Pulmonary artery endothelial cell (primary cell): ENCODE data around the gene ARHGEF16. TPM values are rescaled to one million over a fixed set of nuclear protein-coding genes. Genes with fewer than 3 reads are reported as not detected.

Experiments
- DNase-seq: peaks from one replicate; pipeline ENCODE4 v3.0.0-alpha.2; 2011; ENCODE audit warnings: low read depth, low spot score
- total RNA-seq: library from RNA; depleted of rRNA; stranded (reverse); fragments of >200 nt; gene quantifications from 2 replicates; pipeline ENCODE4 v1.2.3, GENCODE V29; 2014

Gene ARHGEF16
- total RNA-seq, 1 donor from 2014 or later = 0.66 TPM

DNA sequence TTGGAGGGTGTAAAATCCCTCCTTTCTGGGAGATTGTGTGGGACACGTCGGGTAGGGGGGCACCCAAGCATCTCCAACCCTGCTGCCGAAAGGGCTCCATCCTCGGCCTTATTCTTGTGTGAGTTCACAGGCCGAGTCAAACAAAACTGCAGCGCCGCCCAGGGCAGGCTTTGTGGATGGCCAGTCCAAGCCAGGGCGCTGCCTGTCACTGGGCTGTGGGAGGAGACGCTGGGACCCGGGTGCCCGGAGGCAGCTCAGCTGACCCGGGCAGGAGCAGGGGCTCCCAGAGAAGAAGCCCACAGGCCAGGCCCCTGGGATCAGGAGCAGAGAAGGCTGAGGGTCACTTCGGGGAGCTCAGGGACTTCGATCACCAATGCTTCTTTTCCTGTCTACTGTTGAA lies 31.8 kb upstream of the ARHGEF16 start:
- no peak for DNase-seq

DNA sequence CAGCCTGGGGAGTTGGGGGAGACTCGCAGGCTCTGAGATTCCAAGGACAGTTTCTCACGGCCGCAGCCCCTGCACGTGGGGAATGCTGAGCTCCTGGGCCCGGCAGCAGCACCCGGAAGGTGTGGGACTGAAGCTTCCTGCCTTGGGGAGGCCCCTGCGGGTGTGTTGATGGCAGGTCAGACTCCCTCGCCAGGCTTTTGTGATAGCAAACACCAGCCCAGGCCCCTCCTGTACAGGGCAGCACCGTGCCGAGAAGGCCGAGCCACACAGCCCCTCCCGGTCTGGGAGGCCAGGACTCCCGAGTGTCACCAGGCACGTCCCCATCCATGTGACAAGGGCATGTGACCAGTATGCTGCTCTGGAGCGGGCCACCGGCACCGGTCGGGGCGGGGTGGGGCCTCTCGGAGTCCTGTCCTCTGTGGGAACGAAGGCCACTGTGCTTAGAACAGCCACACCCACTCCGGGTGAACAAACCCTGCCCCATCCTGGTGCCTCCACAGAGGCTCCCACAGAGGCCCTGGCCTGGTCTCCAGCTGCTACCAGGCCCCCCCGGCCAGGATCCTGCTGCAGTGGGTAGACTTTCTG lies 31.1 kb upstream of the ARHGEF16 start:
- DNase-seq = no peak

DNA sequence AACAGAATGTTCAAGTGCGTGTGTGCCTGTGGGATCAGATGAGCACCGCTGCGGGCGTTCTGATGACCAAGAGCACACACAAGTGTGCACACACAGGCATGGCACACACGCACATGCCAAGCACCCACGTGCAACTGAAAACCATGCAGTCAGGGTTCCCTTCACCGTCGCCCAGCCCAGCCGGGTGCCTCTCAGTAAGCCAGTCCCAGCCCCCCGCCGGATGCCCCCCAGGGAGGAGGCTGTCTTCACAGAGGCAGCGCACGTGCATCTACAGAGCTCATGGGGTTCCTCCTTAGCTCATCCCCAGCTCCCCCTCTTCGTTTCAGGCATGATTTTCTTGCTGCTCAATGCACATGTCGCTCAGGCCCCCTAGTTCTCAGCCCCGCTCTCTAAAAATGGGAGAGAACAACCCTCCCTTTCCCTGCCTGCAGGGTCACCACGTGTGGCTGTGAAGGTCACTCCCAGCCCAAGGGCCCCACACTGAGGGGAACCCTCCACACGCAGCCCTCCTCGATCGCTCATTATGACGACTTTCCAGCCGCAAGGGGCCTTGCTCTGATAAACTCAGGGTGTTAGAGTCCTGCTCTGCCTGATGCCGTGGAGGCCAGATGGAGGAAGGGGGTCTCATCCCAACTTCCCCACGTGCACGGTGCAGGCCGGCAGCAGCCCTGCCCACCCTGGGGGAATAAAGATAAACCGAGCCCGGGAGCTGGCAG lies 30.4 kb upstream of the ARHGEF16 start:
- no peak for DNase-seq

DNA sequence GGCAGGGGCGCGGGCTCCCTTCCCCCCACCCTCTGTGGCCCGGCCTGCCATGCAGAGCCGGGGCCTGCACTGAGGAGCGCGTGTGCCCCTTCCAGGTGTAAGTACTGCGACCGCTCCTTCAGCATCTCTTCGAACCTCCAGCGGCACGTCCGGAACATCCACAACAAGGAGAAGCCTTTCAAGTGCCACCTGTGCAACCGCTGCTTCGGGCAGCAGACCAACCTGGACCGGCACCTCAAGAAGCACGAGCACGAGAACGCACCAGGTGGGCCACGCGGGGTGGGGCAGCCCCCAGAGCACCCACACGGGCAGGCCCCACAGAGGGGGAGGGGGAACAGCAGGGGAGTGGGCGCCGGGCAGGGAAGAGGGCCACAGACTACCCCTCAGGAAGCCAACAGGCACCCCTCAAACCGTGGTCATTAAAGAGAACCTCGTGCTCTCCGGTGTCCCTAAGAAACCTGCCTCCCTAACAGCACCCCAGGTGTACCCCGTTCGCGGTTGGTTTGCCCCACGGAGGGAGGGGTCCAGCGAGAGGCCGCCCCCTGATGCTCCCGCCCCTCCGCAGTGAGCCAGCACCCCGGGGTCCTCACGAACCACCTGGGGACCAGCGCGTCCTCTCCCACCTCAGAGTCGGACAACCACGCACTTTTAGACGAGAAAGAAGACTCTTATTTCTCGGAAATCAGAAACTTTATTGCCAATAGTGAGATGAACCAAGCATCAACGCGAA lies 28.8 kb upstream of the ARHGEF16 start:
- no peak for DNase-seq

DNA sequence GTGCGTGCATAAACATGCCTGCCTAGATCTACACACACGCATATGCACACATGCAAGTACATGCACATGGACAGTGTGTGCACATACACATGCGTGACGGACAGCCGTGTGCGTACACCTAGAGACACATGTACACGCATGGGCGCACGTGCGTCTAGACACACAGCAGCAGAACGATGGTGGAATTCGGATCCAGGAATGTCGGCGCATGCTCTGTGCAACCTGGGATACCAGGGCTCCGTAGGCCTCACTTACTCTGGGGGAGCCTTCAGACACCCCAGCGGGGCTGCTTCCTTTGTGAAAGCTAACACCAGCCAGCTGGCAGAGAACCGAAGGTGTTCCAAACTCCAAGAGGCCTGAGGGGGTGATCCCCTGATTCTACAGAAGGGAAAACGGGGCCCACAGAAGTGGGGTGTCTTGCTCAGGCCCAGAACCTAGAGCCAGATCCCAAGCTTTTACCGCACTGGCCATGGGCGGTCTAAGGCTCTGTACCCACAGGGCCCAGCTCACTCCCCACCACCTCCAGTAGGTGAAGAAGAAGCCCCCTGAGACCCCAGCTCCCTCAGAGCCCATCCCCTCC lies 27.4 kb upstream of the ARHGEF16 start:
- DNase-seq = no peak

DNA sequence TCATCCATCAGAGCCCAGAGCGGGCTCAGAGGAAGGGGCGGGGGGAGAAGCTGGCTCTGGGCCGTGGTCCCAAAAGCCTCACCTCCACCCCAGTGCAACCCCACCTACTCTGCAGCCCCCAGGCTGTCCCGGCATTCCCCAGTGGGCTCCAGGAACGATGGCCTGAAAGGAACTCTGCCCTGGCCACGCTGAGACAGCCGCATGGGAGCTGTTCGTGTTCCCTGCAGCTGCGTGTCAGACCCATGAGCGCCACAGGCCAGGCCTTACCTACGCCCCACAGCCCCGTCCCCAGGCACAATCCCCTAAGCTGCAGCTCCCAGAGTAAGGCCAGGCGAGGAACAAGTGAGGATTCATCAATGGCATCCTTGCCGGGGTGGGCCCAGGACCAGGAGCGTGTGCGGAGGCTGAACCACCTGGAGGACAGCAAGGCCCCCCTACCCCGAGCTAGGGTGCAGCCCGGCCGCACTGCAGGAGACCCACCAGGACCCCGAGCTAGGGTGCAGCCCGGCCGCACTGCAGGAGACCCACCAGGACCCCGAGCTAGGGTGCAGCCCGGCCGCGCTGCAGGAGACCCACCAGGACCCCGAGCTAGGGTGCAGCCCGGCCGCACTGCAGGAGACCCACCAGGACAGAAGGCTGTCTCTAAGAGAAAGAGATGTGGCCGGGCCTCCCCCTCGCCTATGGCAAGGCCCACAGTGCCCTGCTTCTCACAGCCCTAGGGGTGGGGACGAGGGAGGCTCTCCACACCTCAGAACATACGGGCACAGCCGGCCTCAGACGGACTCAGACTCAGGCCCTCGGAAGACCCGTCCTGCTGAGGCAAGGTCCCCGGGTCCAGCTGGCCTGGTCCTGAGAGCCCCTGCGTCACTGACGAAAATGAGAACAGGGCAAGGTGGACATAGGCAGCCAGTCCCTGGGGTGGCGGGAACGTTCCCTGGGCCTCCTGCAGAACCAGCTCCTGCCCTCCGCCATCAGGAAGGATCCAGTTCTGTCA lies 26.5 kb upstream of the ARHGEF16 start:
- no peak for DNase-seq

DNA sequence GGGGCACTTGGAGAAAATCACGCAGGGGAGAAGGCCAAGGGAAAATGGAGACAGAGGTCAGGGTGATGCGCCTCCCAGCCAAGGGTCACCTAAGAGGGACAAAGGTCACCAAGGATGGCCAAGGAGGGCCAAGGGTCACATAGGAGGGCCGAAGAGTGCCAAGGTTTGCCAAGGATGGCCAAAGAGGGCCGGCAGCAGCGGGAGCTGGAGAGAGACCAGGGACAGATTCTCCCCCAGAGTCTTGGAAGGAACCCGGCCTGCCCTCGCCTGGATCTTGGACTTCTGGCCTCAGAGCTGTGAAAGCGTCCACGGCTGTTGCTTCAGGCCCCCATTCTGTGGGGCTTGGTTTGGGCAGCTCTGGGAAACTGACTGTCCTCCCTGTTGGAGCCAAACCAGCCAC lies 25.6 kb upstream of the ARHGEF16 start:
- no peak for DNase-seq

DNA sequence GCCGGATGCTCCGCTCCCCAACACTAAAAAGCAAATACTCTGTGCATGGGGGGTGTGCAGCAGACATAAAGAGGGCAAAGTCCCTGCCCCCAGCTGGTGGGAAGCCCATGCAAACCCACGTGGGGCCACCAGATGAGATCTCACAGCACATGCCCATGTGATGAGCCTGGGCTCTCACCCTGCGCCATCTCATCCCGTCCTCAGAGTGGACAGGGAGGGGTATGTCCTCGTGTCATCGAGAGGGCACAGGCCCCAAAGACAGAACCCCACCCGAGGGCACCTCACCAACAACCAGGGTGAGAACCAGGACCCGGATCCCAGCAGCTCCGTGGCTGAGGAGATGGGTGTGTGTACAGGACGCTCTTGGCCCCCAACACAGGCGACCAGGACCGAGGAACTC lies 25.1 kb upstream of the ARHGEF16 start:
- DNase-seq = no peak

DNA sequence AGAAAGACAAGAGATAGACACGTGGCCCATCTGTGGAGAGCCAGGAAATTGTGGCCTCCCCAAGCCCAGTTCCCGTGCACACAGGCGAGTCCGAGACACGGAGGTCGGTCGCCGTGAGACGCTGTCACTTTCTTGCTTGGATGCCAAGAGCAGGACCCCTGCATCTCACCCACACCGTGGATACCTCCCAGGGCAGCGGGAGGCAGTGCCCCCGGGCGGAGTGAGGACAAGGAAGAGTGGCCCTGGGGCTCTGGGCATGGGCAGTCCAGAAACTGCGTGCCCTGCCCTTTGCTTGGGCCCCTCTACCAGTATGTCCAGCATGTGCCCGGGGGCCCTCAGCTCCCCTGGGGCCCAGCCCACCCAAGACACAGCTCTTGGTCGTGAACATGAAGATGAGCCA lies 24.7 kb upstream of the ARHGEF16 start:
- no peak for DNase-seq

DNA sequence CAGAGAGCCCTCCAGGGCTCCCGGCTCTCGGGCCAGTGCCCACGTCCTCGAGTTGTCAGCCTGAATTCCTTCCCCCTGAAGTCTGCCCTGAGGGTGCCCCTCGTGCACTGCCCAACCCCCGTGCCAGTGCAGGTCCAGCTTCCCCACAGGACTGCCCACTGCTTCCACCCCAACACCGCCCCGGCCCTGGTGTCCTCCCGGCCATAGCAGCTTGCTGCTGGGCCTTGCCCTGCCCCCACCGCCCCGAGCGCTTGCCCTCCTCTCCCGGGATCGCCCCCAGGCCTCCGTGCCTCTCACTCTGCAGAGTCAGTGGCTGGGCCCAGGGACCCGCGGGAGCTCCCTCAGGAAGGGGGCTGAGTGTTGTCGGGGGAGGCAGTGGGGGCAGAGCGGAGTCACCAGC lies 24.1 kb upstream of the ARHGEF16 start:
- DNase-seq = no peak

DNA sequence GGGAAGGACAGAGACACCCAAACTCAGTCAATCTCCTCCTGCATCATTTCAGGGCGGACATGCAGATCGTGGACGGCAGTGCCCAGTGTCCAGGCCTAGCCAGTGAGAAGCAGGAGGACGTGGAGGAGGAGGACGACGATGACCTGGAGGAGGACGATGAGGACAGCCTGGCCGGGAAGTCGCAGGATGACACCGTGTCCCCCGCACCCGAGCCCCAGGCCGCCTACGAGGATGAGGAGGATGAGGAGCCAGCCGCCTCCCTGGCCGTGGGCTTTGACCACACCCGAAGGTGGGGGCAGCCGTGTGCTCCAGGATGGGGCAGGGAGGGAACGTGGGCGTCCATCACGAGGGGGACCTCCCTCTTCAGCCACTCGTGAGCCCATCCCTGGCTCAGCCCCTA lies 23.6 kb upstream of the ARHGEF16 start:
- no peak for DNase-seq

DNA sequence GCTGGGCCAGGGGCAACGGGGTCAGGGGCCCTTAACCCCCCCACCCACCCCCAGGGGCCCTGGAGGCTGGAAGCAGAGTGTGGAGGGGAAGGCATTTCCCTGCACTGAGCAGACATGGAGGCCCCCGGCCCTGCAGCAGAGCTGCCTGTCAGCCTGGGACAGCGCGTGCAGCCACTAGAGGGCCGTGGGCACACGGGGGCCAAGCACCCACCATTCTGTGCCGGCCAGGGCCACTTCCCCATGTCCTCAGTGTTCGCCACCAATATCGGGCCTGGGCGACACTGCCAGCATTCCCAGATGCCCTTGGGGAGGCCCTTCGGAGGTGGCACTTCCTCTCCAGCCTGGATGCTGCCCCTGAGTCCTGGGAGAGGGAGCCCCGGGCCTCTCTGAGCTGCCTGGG lies 23.2 kb upstream of the ARHGEF16 start:
- no peak for DNase-seq

DNA sequence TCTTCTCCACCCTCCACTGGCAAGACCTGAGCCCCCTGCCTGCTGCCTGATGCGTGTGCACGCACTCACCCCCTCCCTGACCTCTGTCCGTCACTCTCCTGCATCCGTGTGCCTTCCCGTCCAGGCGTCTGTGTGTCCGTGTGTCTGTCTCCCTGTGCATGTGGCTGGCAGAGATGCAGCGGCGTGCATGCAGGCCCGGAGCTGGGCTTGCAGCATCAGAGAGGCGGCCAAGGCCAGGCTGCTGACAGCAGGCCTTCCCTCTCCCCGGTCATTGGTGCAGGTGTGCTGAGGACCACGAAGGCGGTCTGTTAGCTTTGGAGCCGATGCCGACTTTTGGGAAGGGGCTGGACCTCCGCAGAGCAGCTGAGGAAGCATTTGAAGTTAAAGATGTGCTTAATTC lies 22.8 kb upstream of the ARHGEF16 start:
- no peak for DNase-seq

DNA sequence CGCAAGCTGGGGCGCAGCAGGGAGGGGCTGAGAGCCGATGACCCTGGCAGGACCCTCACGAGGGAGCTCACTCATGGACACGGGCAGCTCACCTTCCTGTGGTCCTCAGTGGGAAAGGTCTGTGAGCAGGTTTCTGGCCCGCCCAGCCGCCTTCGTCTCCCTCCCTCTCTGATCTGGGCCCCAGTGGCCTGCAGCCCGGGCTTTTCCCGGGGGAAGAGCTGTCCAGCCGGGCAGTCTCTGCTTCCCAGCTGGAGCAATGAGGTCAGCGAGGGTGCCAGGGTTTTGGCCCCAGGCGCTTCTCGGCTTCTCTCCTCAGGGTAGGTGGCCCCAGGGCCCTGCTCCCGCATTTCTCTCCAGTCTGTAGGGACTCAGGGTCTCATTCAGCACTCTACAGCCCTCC lies 22.2 kb upstream of the ARHGEF16 start:
- no peak for DNase-seq

DNA sequence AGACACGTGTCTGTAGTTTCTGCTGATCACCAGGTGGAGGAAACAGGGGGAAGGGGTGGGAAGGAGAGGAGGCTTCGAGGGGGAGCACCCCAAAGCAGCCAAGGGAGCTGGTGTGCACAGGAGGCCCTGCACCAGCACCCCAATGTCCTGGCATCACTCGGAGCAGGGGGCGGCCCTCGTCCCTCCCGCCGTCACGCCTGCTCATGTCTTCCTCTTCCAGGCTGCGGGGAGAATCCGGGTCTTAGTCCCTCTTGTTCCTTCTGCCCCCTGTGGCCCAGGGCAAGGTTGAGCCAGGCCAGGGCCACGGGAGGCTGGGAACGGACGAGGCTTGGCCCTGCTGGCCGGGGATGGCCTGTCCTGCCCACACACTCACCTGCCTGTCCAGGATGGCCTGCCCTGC lies 21.4 kb upstream of the ARHGEF16 start:
- DNase-seq = no peak

DNA sequence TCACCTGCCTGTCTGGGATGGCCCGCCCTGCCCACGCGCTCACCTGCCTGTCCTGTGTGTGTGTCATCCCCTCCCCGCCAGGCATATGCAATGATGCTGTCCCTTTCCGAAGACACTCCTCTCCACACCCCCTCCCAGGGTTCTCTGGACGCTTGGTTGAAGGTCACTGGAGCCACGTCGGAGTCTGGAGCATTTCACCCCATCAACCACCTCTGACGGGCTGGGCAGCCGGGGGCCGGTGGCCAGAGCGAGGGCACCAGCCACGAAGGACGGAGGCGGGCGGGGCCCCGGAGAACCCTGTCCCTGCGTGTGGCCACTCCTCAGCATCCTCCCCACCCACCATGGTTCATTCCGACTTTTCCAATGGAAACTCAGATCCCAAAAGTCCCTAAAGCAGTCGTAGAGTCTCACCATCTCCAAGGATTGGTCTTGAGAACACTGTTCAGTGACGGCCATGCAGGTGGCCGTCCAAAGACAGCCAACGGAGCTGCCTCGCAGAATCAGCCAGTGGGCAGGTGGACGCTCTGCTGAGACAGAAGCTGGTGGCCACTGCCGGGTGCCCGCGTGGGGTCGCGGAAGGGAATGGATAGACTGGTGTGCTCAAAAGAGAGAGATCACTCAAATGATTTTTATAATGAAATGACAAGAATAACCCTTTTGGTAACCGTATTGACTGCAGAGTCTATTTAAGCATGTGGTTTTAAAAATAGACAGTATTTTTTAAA lies 20.7 kb upstream of the ARHGEF16 start:
- DNase-seq = no peak

DNA sequence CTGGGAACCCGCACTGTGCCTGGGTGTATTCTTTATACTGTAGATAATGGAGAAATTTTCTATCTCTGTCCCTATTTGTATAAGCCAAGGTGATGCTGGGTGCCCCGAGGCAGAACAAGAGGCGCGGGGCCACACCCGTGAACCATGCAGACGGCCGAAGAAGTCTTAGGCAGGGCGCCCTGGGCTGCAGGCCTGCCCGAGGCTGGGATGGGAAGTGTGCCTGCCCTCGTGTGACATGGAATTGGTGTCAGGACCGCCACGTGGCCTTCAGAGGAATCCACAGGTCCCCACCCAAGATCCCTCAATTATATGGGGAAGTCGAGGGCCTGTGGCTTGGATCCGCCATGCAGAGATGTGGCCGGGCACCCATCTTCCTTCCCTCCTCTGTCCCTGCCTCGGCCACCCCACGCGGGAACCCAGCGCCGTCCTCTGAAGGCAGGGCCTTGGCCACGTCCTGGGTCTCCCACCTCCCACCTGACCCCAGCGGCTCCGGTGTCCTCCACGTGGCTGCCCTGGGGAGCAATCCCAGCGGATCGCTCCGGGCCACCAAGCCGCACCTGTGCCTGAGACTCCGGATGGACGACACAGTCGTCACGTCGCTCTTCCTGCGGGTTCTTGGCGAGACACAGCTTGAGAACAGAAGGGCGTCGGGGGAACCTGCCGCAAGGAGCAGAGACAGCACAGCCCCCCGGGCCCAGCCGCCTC lies 19.9 kb upstream of the ARHGEF16 start:
- DNase-seq = no peak

DNA sequence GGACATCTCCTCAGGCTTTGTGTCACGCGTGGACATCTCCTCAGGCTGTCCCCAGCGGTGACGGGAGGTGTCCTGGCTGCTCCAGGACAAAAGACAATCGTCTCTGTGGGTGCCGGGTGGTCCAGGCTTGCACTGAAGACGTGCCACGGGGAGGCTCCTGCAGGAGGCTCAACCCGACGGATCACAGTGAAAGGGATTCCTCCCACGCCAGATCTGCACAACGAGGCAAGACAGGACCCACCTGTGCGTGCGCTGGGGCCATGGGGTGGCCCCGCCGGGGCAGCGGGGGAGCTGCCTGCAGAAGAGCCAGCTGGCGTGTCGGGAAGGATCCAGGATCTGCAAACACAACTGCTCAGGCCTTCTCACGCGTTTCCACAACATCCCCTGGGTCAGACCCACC lies 18.8 kb upstream of the ARHGEF16 start:
- DNase-seq = no peak

DNA sequence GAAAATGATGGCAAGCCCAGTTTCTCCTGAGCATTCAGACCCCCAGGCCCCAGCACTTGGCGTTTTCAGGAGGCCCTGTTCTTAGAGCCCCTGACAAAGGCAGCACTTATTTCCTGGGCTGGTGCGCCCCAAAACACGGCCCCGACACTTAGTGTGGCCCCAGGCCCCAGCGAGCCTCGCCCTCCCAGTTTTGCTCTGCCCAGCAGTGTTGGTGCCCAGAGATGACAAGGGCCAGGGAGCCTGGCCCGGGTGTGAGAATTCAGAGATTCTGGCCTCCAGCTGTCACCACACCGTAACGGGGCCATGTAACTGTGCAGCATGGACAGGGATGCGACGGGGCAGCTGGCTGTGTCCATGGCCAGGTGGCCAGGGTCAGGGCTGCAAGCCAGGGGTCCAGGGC lies 18.0 kb upstream of the ARHGEF16 start:
- DNase-seq = no peak

DNA sequence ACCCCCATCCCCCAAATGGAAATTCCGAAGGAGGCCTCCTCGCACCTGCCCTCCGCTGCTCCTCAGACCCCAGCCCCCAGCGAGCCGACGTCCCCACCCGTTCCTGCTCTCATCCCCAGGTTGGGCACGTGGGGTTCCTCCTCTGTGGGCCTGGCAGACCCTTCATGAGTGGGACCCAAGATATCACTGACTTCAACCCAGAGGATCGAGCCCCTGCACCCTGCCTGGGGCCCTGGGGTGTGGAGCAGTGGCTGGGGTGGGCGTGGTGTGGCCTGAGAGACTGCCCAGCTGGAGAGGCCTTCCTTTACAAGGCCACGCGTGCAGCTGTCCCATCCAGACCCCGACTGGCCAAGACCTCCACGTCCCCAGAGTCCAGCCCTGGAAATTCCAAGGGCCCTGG lies 17.6 kb upstream of the ARHGEF16 start:
- DNase-seq = no peak
